ENCODE measurements around the gene CANT1.

- TF ChIP-seq CTCF (IDR thresholded peaks at IDR 0.05): no peak
- TF ChIP-seq POLR2A (IDR thresholded peaks at IDR 0.05): no peak
Observed at GRCh38 chr17:79022507-79022991, 13.0 kb upstream of the CANT1 start.
